KBM-7 (cell line): Measurements from ENCODE around the gene COL4A1.

Experiments
- DNase-seq: peaks from one replicate; pipeline ENCODE4 v3.0.0-alpha.2; 2015
- in situ Hi-C: fragments of 300-500 bp; cut with MboI; formaldehyde crosslinking; loops from 2 replicates; pipeline ENCODE4 v1.14.3; 2020; ENCODE audit warnings: low sequenced_read_pairs, low pct_unique_long_range_greater_than_20kb, mixed read lengths

COL4A1 gene

DNA sequence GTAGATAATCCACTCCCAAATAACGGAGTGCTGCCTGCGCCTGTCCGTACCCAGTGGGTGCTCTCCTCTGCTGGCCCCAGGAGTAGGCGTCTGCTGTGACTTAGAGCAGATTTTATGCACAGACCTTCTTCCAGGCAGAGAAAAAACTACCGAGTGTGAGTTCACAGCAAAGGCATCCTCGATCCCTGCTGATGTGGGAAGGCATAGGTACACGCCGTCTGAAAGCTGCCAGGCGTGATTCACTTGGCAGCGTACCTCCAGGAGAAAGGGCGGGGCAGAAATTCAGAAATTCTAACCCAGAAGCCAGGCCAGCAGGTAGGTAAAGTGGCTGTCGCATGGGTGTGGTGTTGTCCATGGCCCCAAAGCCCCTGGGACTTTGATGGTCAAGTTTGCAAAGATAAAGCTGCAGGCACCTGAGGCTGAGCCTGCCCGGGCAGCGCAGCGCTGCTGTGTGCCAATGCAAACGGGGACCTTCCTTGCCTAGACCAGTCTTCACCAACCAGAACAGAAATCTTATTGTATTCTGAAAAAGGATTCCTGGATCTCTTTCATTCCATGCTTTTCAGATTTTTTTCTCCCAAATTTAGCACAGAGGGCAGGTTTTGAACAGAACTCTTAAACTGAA is 36.4 kb upstream of the COL4A1 start:
- in situ Hi-C loops = no loop called here

GRCh38 chr13:110342474-110342873 is 35.5 kb upstream of the COL4A1 start:
- DNase-seq = no peak
- in situ Hi-C loops = no loop called here

More for the DNA sequence above, 36.4 kb upstream of the COL4A1 start:
- no peak for DNase-seq

DNA sequence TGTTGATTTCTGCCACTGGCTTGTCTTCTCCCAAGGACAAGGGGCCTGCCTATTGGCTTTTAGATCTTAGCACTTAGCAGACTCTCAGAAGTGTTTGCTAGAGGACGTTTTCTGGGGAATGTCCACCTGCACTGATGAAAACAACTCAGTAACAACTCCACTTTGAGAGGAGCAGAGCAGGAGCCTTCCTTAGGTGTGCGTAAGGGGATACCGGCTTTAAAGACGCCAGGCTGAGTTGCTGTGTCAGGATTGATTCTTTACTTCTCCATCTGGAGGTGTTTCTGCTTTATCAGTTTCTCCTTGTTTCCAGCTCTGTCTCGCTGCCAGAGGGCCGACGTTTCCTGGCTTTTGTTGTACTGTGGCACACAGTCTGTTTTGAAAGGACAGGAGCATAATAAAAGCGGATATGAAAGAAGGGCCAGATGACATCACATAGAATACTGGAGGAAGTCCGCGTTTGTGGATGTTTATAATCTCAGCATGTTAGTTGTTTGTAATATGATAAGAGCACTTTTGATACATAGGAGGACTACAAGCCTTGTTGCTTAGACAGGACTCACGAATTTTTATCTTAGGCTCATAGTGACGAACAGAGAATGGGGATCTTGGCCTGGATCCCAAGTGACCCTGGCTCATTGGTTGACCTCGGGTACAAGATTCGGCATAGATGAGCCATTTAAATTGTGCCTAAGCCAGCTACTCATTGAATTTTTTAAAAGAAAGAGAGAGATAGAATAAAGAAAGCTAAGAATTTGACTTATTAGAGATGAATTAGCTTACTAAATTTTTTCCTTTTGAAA is 34.7 kb upstream of the COL4A1 start:
- DNase-seq = no peak

DNA sequence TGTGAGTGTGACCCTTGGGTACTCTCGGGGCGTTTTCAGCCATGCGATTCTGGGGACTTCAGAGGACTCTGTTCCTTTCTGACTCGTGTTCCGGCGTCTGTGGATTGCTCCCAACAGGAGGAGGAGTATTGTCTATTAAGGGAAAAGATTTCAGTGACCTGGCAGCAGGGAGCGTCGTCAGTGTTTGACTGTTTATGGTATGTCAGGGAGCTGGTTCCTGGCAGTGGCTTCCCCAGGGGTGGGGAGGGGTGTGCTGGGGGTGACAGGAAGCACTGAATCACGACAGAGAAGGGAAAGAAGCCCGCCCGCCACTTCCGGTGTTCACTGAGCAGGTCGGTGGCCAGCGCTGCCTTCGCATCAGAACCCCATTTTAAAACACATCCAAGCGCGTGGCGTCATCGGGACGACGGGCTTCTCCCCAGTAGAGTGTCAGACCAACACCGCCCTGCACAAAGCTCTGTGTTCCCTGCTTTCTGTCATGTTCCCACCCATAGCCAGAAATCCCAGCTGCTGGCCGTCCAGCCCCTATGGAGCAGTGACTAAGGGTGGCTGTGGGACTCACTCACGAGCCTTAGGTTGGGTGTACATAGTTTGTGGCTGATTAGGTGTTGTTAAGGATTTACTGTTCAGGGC is 34.0 kb upstream of the COL4A1 start:
- DNase-seq = no peak
- in situ Hi-C loops = no loop called here

More for the DNA sequence above, 34.7 kb upstream of the COL4A1 start:
- in situ Hi-C loops = no loop called here

DNA sequence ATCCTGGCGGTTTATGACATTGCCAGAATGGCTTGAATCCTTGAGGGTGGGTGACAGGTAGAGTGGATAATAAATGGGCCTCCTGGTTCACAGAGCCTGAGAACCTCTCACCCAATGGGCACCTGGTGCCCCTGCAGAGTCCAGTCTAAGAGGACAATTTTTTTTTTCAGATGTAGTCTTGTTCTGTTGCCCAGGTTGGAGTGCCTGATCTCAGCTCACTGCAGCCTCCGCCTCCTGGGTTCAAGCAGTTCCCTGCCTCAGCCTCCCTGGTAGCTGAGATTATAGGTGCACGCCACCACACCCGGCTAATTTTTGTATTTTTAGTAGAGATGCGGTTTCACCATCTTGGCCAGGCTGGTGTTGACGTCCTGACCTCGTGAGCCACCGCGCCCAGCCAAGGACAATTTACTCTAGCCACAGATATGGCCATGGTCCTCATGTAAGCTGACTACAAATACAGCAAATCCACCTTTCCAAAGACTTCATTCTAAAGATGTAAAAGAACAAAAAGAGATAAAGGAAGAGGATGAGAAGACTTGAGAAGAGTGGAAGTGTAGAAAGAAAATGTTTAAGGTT is 33.1 kb upstream of the COL4A1 start:
- no peak for DNase-seq

GRCh38 chr13:110339263-110339662 is 32.3 kb upstream of the COL4A1 start:
- DNase-seq = no peak
- in situ Hi-C loops = no loop called here

More for the DNA sequence above, 33.1 kb upstream of the COL4A1 start:
- in situ Hi-C loops = no loop called here

DNA sequence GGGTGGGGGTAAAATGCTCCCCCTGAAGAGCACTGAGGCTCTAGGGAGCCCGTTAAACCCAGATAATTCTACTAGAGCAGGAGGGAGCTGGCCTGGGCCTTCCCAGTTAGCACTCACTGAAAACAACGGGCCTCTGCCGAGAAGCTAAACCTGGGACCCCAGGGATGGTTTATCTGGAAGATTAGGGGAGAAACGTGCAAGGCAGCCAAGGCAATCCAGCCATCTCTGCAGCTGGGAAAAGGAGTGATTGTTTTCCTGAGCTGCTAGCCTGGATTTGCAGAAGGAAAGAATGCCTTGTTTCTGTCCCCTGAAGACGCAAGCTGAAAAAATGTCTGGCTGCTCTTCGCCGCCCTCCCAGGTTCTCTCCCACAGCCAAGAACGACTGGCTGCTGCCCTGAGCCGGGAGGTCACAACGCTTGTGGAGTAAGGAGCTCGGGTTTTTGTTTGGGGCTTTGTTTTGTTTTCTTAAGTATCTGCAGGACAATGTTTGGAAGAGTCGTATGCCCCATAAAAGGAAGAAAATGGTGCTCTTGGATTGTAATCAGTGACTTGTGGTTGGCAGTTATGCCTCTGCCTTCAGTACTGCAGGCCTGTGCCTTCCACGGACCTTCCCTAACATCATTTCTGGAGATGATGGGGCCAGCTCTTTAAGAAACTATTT is 31.6 kb upstream of the COL4A1 start:
- no peak for DNase-seq

GRCh38 chr13:110337247-110337646 is 30.3 kb upstream of the COL4A1 start:
- DNase-seq = no peak
- in situ Hi-C loops = no loop called here

More for the DNA sequence above, 31.6 kb upstream of the COL4A1 start:
- in situ Hi-C loops = no loop called here

- in situ Hi-C loops = no loop called here
- DNase-seq = no peak
These were observed 29.7 kb upstream of the COL4A1 start for GRCh38 chr13:110336681-110337080.

GRCh38 chr13:110336108-110336507 is 29.2 kb upstream of the COL4A1 start:
- in situ Hi-C loops = no loop called here
- no peak for DNase-seq

GRCh38 chr13:110334841-110335490 is 28.0 kb upstream of the COL4A1 start:
- DNase-seq = no peak
- in situ Hi-C loops = no loop called here

- no peak for DNase-seq
- in situ Hi-C loops = no loop called here
These were observed 27.3 kb upstream of the COL4A1 start for GRCh38 chr13:110334256-110334655.

GRCh38 chr13:110333837-110334236 is 26.9 kb upstream of the COL4A1 start:
- in situ Hi-C loops = no loop called here

DNA sequence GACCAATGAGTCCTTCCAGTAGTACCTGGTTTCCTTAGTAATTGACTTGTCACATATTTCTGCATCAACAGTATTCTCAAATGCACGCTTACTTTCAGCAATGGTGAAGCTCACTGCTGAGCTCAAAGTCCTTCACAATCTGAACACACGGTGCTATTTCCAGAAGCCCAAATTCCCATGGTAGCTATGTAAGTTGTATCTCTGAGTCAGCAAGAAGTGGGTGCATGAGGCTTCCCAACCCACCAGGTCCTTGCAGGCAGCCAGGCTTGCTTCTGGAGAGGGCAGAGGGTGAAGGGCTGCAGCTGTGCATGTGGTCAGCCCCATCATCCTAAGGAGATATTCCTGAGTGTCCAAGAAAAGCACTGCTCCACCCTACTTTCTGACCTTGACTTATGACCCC is 25.8 kb upstream of the COL4A1 start:
- in situ Hi-C loops = no loop called here
- no peak for DNase-seq

More at GRCh38 chr13:110333837-110334236, 26.9 kb upstream of the COL4A1 start:
- no peak for DNase-seq

DNA sequence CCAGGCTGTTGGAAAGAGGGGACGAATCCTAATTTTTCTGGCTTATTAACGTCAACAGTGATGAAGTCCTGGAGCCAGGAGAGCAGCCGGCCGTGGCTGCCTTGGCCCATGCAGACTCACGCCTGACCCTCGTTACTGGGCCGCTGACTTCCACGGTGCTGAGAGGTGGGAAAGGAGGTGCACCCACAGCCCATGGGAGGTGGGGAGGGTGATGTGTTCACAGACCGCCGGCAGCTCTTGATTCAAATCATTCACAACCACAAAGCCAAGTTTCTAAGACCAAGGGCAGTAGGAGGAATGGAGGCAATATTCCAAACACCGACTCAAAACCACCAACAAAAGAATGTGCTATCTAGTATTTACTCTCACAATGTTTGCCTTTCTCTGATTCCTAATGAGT is 24.4 kb upstream of the COL4A1 start:
- no peak for DNase-seq
- in situ Hi-C loops = no loop called here

GRCh38 chr13:110330491-110331011 is 23.6 kb upstream of the COL4A1 start:
- DNase-seq = no peak
- in situ Hi-C loops = no loop called here

- DNase-seq = no peak
- in situ Hi-C loops = no loop called here
These were observed 23.0 kb upstream of the COL4A1 start for GRCh38 chr13:110329798-110330461.

- in situ Hi-C loops = no loop called here
- DNase-seq = no peak
These were observed 22.3 kb upstream of the COL4A1 start for GRCh38 chr13:110329258-110329657.
